NCI-H187 (cell line): ENCODE results near the gene SEMA3B.

Experiments used
- DNase-seq, 2 experiments: peaks; one replicate each; lab custom pipeline; 2025; lab: John Stamatoyannopoulos, UW

Gene SEMA3B

DNA sequence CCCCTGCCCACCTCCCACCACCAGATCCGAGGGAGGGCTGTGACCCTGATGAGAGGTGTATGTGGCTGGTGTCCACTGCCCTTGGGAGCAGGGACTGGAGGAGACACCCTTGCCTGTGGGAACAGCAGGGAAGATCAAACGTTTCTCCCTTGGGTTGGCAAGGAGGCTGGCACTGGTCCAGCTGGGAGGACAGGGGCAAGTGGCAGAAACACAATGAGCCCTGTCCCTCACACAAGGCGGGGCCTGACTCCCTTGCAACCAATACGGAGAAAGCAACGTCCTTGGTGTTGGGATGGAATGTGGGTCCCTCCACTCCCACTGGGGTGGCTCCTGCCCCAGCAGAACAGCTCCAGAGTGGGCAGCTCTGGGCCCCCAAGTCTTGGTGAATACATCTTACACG lies 48.4 kb downstream of the SEMA3B start:
- DNase-seq: no peak

DNA sequence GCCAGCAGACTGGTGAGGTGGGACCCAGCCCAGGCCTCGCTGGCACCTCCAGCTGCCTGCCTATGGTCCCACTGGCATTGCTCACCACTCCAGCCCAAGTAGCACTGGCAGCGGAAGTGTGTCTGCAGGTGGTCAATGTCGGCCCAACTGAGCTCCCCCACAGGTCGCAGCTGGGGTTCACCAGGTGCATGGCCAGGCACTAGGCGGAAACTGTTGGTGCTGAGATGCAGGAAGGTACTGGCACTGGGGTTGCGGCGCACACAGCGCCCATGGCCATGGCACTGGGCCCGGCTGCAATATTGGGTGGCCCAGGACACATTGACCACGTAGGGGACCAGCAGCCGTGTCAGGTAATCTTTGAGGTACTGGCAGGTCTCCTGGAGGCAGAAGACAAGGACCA lies 49.2 kb downstream of the SEMA3B start:
- no peak for DNase-seq

DNA sequence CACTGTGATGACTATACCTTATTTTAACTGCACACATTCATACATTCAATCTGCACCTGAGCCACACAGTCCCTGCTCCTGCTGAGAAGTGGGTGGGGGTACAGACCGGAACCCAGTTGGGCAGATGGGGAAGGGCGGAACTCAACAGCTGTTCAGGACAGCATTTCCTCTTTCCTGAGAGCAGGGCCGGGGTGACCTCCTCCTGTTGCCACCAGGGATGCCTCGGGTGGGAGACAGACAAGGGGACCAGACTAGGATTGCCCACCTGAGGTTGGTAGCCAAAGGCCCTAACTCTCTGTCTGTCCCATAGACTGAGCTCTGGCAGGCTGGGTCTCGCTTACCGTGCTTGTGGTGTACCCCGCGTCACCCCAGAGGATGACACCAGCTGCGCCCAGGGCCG lies 49.7 kb downstream of the SEMA3B start:
- no peak for DNase-seq

DNA sequence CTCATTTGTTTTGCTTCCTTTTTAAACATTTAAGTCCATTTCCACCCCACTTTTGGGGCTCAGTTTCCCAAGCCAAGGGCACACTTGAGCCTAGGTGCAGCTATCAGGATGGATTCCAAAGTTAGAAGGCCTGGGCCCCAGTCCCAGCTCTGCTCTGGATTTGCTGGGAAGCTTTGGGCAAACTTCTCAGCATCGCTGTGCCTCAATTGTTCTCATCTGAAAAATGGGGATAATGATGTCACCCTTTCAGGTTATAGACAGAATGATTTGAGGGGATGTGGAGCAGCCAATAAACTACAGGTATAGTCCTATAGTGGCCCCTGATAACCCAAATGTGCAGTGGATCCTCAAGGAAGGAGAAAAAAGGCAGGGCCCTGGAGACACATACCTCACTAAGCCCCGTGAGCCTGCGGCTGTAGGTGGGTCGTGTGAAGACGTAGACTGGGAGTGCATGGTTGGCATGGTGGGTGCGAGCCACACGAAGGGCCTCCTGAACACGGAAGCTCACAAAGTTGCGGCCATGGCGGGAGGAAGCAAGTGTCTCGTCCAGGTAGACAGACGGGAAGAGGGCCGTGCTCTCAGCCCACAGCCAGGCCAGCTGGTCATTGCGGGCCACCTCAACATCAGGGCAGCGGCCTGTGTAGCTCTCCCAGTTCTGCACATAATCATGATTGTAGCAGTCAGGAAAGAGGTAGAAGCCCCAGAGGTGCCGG lies 50.4 kb downstream of the SEMA3B start:
- no peak for DNase-seq

DNA sequence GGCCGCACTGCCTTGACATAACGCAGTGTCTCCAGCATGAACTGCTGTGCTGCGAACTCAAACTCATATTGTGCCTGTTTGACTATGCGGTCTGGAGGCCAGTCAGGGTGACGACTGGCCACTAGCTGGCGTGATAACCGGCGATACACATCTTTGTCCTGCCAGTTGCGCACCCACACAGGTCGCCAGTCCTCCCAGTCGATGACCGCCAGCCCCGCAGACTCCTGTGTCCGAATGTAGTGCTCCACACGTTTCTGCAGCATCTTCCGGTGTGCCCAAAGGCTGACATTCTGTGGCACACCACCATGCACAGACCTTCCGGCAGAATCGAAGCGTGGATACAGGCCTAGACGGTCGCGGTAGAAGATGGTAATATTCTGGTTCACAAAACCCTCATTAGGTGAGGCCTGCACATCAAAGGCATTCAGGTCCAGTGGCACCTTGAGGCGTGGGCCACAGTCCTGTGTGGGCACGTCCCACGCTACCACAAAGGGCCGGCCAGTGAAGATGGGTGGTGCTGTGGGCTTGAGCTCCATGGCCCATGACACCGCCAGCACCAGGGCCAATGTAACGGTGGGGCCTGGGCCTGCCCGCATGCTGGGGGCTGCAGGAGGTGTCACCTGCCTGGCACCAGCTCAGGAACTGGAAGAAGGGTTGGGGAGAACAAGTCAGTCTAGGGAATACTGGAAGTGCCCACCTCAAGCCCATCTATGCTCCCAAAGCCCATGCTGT lies 51.1 kb downstream of the SEMA3B start:
- DNase-seq: no peak

DNA sequence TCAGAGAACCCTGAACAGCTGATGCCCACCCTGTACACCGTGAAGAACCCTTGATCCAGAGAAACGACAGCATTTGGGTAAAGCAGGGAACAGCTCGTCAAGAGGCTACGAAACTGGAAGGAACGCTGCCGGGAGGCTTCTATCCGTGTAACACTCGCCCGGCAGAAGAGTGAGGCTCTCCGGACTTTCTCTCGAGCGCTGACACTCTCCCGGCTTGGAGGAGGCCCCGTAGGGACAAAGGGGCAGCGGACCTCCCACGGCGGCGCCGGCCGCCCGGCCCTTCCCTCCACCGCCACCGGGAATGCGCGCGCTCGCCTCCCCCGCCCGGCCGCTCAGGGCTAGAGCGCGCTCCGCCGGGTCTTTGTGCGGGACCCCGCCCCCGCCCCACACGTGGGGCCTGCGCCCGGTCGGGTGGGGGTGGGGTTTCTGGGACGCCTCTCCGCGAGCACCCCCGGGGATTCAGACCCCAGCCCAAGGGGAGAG lies 51.9 kb downstream of the SEMA3B start:
- DNase-seq: peak; percentile 42 to 44

DNA sequence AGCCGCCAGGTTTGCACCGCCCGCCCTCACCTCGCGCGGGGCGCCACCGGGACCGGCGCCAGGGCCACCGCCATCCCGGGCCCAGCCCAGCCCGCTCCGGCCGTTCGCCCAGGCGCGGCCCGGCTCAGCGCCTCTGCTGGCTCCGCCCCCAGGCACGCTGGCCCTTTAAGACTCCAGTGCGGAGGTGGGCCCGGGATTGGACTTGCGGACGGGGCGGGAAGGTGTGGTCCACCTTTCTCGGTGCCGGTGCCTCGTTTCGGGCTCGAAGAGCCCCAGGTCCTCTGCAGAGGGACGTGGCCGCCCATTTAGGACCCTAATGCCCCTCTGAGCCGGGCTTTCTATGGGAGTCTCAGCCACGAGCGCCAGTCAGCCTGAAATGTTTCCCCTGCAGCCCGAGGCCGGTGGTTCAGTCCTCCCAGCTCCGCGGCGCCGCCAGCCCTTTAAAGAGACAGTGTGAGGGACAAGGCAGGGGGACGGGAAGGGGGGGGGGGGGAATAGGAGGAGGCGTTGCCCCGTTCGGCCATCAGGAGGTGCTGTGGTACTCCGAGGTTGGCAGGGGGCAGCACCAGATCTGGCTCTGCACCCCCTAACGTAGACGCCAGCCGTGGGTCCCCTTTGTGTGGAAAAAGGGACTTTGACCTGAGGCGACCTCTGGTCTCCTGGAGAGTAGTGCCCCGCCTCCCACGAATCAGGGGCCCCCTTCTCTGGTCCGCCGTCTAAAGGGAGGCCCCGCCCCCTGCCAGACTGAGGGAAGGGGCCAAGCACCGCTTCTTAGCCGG lies 52.6 kb downstream of the SEMA3B start:
- peak; percentile 53 to 64 for DNase-seq

DNA sequence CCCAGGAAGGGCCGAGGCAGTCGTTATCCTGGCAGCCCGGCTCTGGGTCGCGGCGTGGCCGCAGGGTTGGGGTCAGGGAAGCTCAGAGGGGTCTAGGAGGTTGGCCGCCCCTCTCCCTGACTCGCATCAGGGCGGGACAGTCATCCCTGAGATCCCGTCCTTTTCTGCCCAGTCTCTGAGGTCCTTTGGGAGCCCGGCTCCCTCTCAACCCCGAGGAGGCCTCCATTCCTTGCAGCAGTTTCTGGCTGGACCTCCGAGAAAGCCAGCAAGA lies 53.1 kb downstream of the SEMA3B start:
- DNase-seq: no peak

DNA sequence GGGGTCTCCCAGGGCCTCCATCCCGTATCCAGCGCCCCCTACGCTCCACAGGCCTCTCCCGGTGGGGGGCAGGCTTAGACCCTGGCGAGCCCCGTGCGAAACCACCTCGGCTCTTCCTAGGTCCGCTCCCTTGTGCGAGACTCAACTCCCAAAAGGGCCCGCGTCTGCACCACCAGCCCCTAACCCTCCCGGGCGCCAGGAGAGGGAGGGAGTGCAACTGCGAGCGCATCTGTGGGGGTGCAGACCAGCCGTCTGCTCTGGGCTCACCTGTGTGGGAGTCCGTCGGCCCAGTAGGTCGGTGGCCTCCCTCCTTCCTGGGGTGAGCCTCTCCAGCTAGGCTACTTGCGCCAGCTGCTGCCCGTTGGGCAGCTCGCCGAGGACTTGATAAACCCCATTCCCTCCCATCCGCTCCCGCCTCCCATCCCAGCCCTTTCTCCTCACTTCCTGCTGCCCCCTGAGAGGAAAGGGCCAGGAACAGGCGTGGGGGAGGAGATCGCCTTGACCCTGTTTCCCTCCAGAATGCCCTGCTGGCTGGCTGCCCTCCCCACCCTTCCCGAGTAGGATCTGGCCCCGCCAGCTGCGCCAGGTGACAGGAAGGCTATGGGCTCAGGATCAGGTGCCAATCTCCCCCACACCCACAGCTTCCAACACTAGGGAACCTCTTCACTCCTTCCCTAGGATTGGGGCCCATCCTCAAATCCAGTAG lies 53.6 kb downstream of the SEMA3B start, which contains the start of gene HYAL2:
HYAL2 (minus strand) TSS at position 360 of the 706 bp plus-strand sequence. CDS start 2,256 bp downstream, outside the sequence.
- no peak for DNase-seq

DNA sequence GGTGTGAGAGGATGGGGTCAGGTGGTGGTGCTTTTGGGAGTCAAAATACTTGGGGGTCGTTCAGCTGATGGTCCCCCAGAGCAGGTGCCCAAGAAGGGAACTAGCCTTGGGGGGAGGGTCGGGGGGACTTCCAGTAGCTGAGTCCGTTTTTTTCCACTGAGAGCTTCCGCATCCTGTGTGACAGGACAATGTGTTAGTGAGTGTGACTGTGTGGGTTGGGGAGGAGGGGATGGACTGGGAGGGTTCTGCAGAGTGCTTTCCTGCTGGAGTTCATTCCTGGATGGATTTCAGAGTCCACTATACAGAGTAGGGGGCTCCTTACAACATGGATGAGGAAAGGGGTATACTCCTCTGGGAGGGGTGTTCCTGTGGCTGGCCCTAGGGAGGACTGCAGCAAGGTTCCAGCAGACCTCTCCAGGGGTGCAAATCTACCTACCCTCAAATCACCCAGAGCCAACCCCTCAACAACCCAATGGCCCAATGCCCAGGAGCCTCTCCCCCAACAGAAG lies 54.2 kb downstream of the SEMA3B start:
- no peak for DNase-seq

DNA sequence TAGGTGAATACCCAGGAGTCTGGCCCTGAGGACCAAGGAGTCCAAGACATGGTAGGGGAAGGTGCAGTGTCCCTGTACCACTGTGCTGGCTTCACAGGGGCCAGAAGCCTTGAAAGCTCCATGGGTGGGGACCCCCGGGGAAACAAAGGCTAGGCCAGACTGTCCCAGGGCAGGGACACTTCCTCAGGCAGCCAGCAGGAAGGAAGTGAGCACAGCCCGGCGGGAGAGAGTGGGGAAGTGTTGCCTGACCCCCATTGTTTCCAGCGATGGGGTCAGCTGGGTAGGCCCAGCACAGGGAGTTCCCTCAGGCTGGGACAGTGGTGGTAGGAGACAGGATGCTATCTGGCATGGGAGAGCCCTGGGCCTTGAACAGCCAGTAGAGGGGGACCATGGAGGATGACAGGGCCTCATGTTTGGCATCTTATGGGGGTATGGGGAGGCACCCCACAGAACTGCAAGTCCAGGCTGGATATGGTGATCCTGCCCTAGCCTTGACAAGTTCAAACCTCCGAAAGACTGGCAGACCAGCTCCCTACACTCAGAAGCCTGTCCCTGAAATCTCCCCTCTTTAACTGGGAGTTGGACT lies 54.8 kb downstream of the SEMA3B start:
- no peak for DNase-seq

DNA sequence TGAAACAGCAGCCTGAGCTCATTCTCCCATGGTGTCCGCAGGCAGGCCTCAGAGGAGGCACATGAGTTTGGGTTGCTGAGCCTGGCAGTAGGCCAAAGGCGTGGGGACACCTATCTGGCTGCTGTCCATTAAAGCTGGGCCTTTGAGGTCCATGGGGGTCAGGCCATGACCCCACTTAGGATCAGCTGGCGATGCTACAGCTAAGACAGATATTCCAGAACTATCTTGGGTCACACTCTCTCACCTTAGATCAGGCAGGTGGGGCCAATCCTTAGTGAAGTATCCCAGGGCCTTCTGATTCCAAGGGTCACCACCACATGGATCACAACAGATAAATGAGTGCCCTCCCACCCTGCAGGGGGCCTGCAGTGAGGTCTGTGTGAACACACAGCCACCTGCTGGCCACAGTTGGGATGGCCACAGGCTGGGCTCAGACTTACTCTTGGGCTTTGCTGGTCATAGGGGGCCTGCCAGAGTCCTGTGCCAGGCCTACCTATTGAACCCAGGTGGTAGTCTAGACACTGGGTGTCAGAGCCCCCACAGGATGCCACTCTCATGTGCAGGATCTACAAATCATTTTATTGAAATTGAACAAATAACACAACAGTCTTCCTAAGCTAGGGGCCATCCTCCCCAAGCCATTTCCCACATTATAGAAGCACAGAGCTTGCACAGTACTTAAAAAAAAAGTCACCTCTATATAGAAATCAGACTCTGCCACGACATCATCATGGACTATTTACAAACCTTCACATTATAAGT lies 55.6 kb downstream of the SEMA3B start:
- peak in 1 of 2 experiments; percentile 8 for DNase-seq

DNA sequence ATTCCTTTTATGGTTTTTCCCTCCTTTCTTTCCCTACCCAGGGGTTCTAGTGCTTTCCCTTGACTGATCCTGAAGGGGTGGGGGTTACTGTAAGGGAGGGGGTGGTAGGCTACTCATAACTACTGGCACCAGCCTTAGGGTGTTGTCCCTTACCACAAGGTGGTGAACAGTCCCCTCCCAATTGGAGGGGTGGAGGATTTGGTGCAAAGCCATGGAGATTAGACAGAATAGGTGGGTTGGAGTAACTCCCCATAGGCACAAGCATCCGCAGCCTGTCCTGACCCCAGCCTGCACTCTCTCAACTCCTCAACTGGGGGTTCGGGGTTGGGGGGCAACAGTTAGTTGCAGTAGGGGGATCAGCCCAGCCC lies 56.1 kb downstream of the SEMA3B start:
- DNase-seq: no peak

DNA sequence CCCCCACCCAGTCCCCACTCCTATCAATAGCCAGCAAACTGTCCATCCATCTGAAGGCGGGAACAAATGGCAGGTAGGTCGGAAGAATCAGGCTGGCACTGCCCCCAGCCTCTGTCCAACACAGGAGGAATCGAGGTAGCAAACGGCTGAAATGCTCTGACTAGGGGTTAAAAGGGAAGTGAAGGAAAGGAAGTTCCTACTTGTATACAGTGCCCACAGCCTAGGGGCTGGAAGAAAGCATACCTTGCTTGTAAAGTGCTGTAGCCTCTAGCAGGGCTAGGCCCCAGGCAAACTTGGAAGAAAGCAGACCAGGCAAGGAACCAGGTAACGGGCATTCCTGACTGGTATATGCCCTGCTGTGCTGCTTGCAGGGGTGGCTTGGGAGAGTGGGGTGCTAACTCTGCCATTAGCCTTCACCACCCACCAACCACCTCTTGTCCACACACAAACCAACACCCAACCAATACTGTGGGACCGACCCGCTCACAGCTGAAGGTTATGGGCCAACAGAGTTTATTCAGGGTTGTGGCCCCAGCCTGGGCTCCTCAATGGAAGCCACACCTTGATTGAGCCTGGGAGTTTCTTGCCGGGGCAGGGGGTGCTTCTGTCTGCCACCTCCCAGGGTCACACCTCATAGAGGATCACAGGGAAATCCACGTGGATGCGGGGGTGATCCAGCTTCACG lies 56.7 kb downstream of the SEMA3B start:
- no peak for DNase-seq

DNA sequence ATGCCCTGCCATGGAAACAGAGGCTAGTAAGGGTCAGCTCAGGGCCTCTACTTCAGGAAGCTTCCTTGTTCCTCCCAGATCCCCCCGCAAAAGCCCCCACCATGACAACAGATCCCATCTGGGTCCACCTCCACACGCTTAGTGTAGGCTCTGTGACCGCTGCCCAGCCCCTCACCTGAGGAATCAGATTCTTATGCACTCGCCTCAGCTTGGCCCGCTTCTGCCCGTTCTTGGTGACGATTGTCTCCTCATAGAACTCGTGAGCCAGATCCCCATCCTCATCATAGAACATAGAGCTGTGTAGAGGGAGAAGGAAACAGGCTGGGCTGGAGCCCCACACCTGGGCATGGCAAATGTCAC lies 57.2 kb downstream of the SEMA3B start:
- no peak for DNase-seq

DNA sequence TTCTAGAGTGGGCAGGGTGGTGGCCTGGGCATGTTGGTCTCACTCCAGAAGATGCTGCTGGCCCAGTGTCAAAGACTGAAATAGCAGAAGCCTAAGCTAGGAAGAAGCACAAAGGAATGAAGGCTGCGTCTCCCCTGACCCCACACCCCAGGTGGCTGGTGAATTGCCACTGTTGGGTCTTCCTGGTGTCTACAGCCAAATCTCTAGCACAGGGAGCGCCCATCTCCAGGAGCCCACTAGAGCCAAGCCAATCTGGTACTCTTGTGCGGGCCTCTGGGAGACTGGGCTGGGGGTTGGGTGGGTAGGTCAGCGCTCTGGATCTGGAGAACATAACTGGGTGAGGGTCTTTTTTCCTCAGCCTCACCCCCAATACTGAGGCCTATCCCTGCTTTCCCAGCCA lies 58.2 kb downstream of the SEMA3B start:
- no peak for DNase-seq
